Neural progenitor cell (in vitro differentiated cells): ENCODE results near the gene MAPKBP1. TPM values are rescaled to one million over a fixed set of nuclear protein-coding genes. Genes with fewer than 3 reads are reported as not detected.

Experiments
- DNase-seq: peaks from one replicate; pipeline ENCODE4 v3.0.0-alpha.2; 2016; ENCODE audit warnings: low spot score
- H2AFZ ChIP-seq: fragments of 200-600 bp; sonication (generic); replicated peaks from 2 replicates; pipeline ENCODE4 v1.6.1; 2016; ENCODE audit warnings: antibody characterized with exemption
- H3F3A ChIP-seq: fragments of 200-600 bp; sonication (generic); 2 replicates; pipeline ENCODE4 v1.6.1; 2016; ENCODE audit warnings: antibody characterized with exemption, low read depth
- H3K27ac ChIP-seq: fragments of 200-600 bp; sonication (generic); 2 replicates; pipeline ENCODE4 v1.5.1; 2016; ENCODE audit warnings: mild to moderate bottlenecking
- H3K27me3 ChIP-seq: fragments of 200-600 bp; sonication (generic); 2 replicates; pipeline ENCODE4 v1.6.1; 2016; ENCODE audit warnings: mild to moderate bottlenecking, moderate library complexity
- H3K36me3 ChIP-seq: fragments of 200-600 bp; sonication (generic); 2 replicates; pipeline ENCODE4 v1.5.1; 2016
- H3K4me1 ChIP-seq: fragments of 200-600 bp; sonication (generic); 2 replicates; pipeline ENCODE4 v1.6.1; 2016; ENCODE audit warnings: mixed run types
- H3K4me2 ChIP-seq: fragments of 200-600 bp; sonication (generic); 2 replicates; pipeline ENCODE4 v1.6.1; 2016
- H3K4me3 ChIP-seq: fragments of 200-600 bp; sonication (generic); 2 replicates; pipeline ENCODE4 v1.5.1; 2016
- H3K79me2 ChIP-seq: fragments of 200-600 bp; sonication (generic); 2 replicates; pipeline ENCODE4 v1.6.1; 2016; ENCODE audit warnings: low read depth
- H3K9ac ChIP-seq: fragments of 200-600 bp; sonication (generic); 2 replicates; pipeline ENCODE4 v1.6.1; 2016
- H3K9me3 ChIP-seq: fragments of 200-600 bp; sonication (generic); 2 replicates; pipeline ENCODE4 v1.5.1; 2016; ENCODE audit warnings: low read depth
- H4K20me1 ChIP-seq: fragments of 200-600 bp; sonication (generic); 2 replicates; pipeline ENCODE4 v1.6.1; 2016; ENCODE audit warnings: low read depth
- H3K27ac Mint-ChIP-seq: 3 replicates; pipeline ENCODE4 v1.8.0; 2021; ENCODE audit warnings: mixed read lengths
- H3K27me3 Mint-ChIP-seq: 2 replicates; pipeline ENCODE4 v1.8.0; 2022; ENCODE audit warnings: low read depth, mild to moderate bottlenecking, inconsistent platforms, moderate library complexity, mixed read lengths; ENCODE audit not compliant: insufficient read depth
- H3K36me3 Mint-ChIP-seq: 3 replicates; pipeline ENCODE4 v1.8.0; 2021; ENCODE audit warnings: mixed read lengths
- H3K4me1 Mint-ChIP-seq: 3 replicates; pipeline ENCODE4 v1.8.0; 2021; ENCODE audit warnings: mixed read lengths
- H3K4me3 Mint-ChIP-seq: 3 replicates; pipeline ENCODE4 v1.8.0; 2021; ENCODE audit warnings: mild to moderate bottlenecking, moderate library complexity, mixed read lengths
- H3K9me3 Mint-ChIP-seq: 3 replicates; pipeline ENCODE4 v1.8.0; 2020; ENCODE audit warnings: mixed read lengths
- CTCF ChIP-seq: fragments of 200-600 bp; sonication (generic); IDR thresholded peaks from 2 replicates; pipeline ENCODE4 v1.5.1; 2017; ENCODE audit warnings: antibody characterized with exemption, mild to moderate bottlenecking
- EZH2 ChIP-seq: fragments of 200-600 bp; sonication (generic); IDR thresholded peaks from 2 replicates; pipeline ENCODE4 v1.6.1; 2017; ENCODE audit warnings: antibody characterized with exemption, mild to moderate bottlenecking, moderate library complexity
- EZH2phosphoT487 ChIP-seq: fragments of 200-600 bp; sonication (generic); IDR thresholded peaks from 2 replicates; pipeline ENCODE4 v1.6.1; 2017; ENCODE audit warnings: antibody characterized with exemption
- total RNA-seq: library from RNA; depleted of rRNA; stranded (reverse); fragments of >200 nt; gene quantifications from 2 replicates; pipeline ENCODE4 v1.2.3, GENCODE V29; 2015; ENCODE audit warnings: low replicate concordance

The MAPKBP1 gene
- total RNA-seq, 1 donor from 2014 or later: 10.1 TPM

GRCh38 chr15:41852736-41853590, 78.7 kb downstream of the MAPKBP1 start:
- Histone ChIP-seq H4K20me1 (no peaks in the 10 kb centered on the region), H3F3A (no peaks in the 10 kb centered on the region), H3K27me3 (no peaks in the 10 kb centered on the region), H2AFZ (no peak overlapping the region), H3K4me2 (no peak overlapping the region), H3K9me3 (no peaks in the 10 kb centered on the region), H3K9ac (no peak overlapping the region), H3K4me3 (no peak overlapping the region), H3K79me2 (no peaks in the 10 kb centered on the region), H3K4me1 (peaks cover 7% of the 10 kb centered on the region), H3K36me3 (no peaks in the 10 kb centered on the region), H3K27ac (no peak overlapping the region)
- Mint-ChIP-seq H3K36me3 (peaks cover 6% of the 10 kb centered on the region), H3K27me3 (peaks cover 6% of the 10 kb centered on the region), H3K4me1 (peaks cover 14% of the 10 kb centered on the region), H3K4me3 (no peak overlapping the region), H3K27ac (no peak overlapping the region), H3K9me3 (no peaks in the 10 kb centered on the region)
- DNase-seq: no peak
- no peak for TF ChIP-seq CTCF
- no peak for TF ChIP-seq EZH2phosphoT487
- TF ChIP-seq EZH2: no peak

- Histone ChIP-seq H3K36me3 (no peaks in the 10 kb centered on the region), H3K27ac (no peak overlapping the region), H3K9ac (no peak overlapping the region), H3K4me1 (peaks cover 7% of the 10 kb centered on the region), H2AFZ (no peak overlapping the region), H3K79me2 (no peaks in the 10 kb centered on the region), H3K27me3 (no peaks in the 10 kb centered on the region), H3K9me3 (no peaks in the 10 kb centered on the region), H4K20me1 (no peaks in the 10 kb centered on the region), H3F3A (no peaks in the 10 kb centered on the region), H3K4me3 (no peak overlapping the region), H3K4me2 (no peak overlapping the region)
- DNase-seq: no peak
- peaks cover 8% of the 10 kb centered on the region for H3K27me3 Mint-ChIP-seq
- TF ChIP-seq CTCF: no peak
- no peak overlapping the region for H3K27ac Mint-ChIP-seq
- H3K9me3 Mint-ChIP-seq: no peaks in the 10 kb centered on the region
- H3K4me1 Mint-ChIP-seq: peaks cover 14% of the 10 kb centered on the region
- H3K36me3 Mint-ChIP-seq: no peaks in the 10 kb centered on the region
- peak overlapping the region; percentile 24 for H3K4me3 Mint-ChIP-seq
Measured at GRCh38 chr15:41853831-41854230, 79.5 kb downstream of the MAPKBP1 start.

- H3K4me1 Mint-ChIP-seq: peaks cover 16% of the 10 kb centered on the region
- Histone ChIP-seq H3K9ac (no peak overlapping the region), H3F3A (no peaks in the 10 kb centered on the region), H3K27me3 (no peaks in the 10 kb centered on the region), H2AFZ (no peak overlapping the region), H3K79me2 (no peaks in the 10 kb centered on the region), H3K4me2 (no peak overlapping the region), H4K20me1 (no peaks in the 10 kb centered on the region), H3K36me3 (no peaks in the 10 kb centered on the region), H3K9me3 (no peaks in the 10 kb centered on the region), H3K4me1 (peaks cover 7% of the 10 kb centered on the region), H3K27ac (no peak overlapping the region), H3K4me3 (no peak overlapping the region)
- peaks cover 10% of the 10 kb centered on the region for H3K27me3 Mint-ChIP-seq
- H3K9me3 Mint-ChIP-seq: no peaks in the 10 kb centered on the region
- H3K4me3 Mint-ChIP-seq: no peak overlapping the region
- no peaks in the 10 kb centered on the region for H3K36me3 Mint-ChIP-seq
- no peak for DNase-seq
- no peak overlapping the region for H3K27ac Mint-ChIP-seq
- TF ChIP-seq EZH2phosphoT487: no peak
- TF ChIP-seq EZH2: no peak
- TF ChIP-seq CTCF: no peak
Measured at GRCh38 chr15:41854443-41854842, 80.2 kb downstream of the MAPKBP1 start.
